Breast epithelium (tissue), 3 donors: ENCODE results near the gene BMI1.

Source experiments
- CTCF ChIP-seq, 3 donors: fragments of 450-650 bp; IDR thresholded peaks; one replicate each; pipeline ENCODE4 v1.5.1; 2016 to 2017; ENCODE audit warnings: antibody characterized with exemption in 3 of 3, mild to moderate bottlenecking in 3 of 3, moderate library complexity in 3 of 3
- POLR2A ChIP-seq: fragments of 450-650 bp; IDR thresholded peaks from one replicate; pipeline ENCODE4 v1.6.1; 2016; ENCODE audit warnings: antibody characterized with exemption, mild to moderate bottlenecking, moderate library complexity

GRCh38 chr10:22366771-22367170 lies 45.9 kb downstream of the BMI1 start:
- TF ChIP-seq CTCF (IDR thresholded peaks at IDR 0.05) (no peak), POLR2A (no peak)
